HG02943 (cell line): ENCODE measurements around the gene SUGP1.

ENCODE experiments used
- ATAC-seq: cut with Tn5 transposase; IDR thresholded peaks from one replicate; pipeline ENCODE4 v1.9.1; 2021; ENCODE audit warnings: mild to moderate bottlenecking, low read depth, moderate library complexity; ENCODE audit not compliant: unreplicated experiment

The SUGP1 gene

GRCh38 chr19:19342086-19343015, 22.0 kb upstream of the SUGP1 start:
- no peak for ATAC-seq

- no peak for ATAC-seq
These were observed 20.7 kb upstream of the SUGP1 start for GRCh38 chr19:19341026-19341425.

GRCh38 chr19:19338082-19338481, 17.8 kb upstream of the SUGP1 start:
- ATAC-seq = no peak

GRCh38 chr19:19337120-19337519, 16.8 kb upstream of the SUGP1 start:
- no peak for ATAC-seq

GRCh38 chr19:19336597-19336996, 16.3 kb upstream of the SUGP1 start:
- ATAC-seq = no peak

GRCh38 chr19:19335408-19336158, 15.3 kb upstream of the SUGP1 start:
- no peak for ATAC-seq

- ATAC-seq = no peak
These were observed 14.7 kb upstream of the SUGP1 start for GRCh38 chr19:19334989-19335344.

- no peak for ATAC-seq
These were observed 14.0 kb upstream of the SUGP1 start for GRCh38 chr19:19334063-19334988.

GRCh38 chr19:19329126-19329525, 8.8 kb upstream of the SUGP1 start:
- ATAC-seq = no peak

GRCh38 chr19:19327672-19328071, 7.4 kb upstream of the SUGP1 start:
- ATAC-seq = no peak

- ATAC-seq = no peak
These were observed 3.9 kb upstream of the SUGP1 start for GRCh38 chr19:19324059-19324770.

GRCh38 chr19:19321141-19321577, 850 bp upstream of the SUGP1 start:
- ATAC-seq = no peak

GRCh38 chr19:19319732-19320360, 463 bp downstream of the SUGP1 start:
- ATAC-seq = peak; percentile 7

- ATAC-seq = no peak
These were observed 4.2 kb downstream of the SUGP1 start for GRCh38 chr19:19316082-19316481.

GRCh38 chr19:19315444-19315843, 4.9 kb downstream of the SUGP1 start:
- no peak for ATAC-seq

GRCh38 chr19:19308373-19308772, 11.9 kb downstream of the SUGP1 start:
- ATAC-seq = no peak

GRCh38 chr19:19306191-19306590, 14.1 kb downstream of the SUGP1 start:
- no peak for ATAC-seq

GRCh38 chr19:19305696-19306095, 14.6 kb downstream of the SUGP1 start:
- no peak for ATAC-seq

- ATAC-seq = no peak
These were observed 15.2 kb downstream of the SUGP1 start for GRCh38 chr19:19305066-19305465.
